Mesendoderm (in vitro differentiated cells): ENCODE results near the gene MRPS7.
A peak's percentile ranks its signal among the peaks of the same experiment; 100 is the strongest.

Experiments used
- DNase-seq: peaks from one replicate; pipeline ENCODE4 v3.0.0; 2013
- H2AK5ac ChIP-seq: 2 replicates; pipeline ENCODE4 v1.6.1; 2013; ENCODE audit warnings: low read length, inconsistent platforms
- H2BK120ac ChIP-seq: 2 replicates; pipeline ENCODE4 v1.6.1; 2013; ENCODE audit warnings: low read depth, mild to moderate bottlenecking, low read length, moderate library complexity, mixed read lengths
- H2BK15ac ChIP-seq: replicated peaks from 2 replicates; pipeline ENCODE4 v1.6.1; 2013; ENCODE audit warnings: low read depth, mild to moderate bottlenecking, moderate library complexity
- H2BK5ac ChIP-seq: 2 replicates; pipeline ENCODE4 v1.6.1; 2013; ENCODE audit warnings: low read length, inconsistent platforms
- H3K18ac ChIP-seq: 2 replicates; pipeline ENCODE4 v1.6.1; 2013; ENCODE audit warnings: mild to moderate bottlenecking, low read length, mixed read lengths
- H3K23ac ChIP-seq: one replicate; pipeline ENCODE4 v1.6.1; 2013; ENCODE audit warnings: low read length
- H3K27ac ChIP-seq: 2 replicates; pipeline ENCODE4 v1.5.1; 2013; ENCODE audit warnings: low read depth, mild to moderate bottlenecking, inconsistent platforms, low read length, moderate library complexity
- H3K27me3 ChIP-seq: 2 replicates; pipeline ENCODE4 v1.6.1; 2013; ENCODE audit warnings: low read length, control low read depth, mild to moderate bottlenecking, inconsistent platforms; ENCODE audit not compliant: insufficient read depth, poor library complexity
- H3K36me3 ChIP-seq: 2 replicates; pipeline ENCODE4 v1.6.1; 2013; ENCODE audit warnings: low read length, inconsistent platforms; ENCODE audit not compliant: control insufficient read depth, insufficient read depth
- H3K4ac ChIP-seq: one replicate; pipeline ENCODE4 v1.6.1; 2013; ENCODE audit warnings: low read depth, mild to moderate bottlenecking, low read length, moderate library complexity
- H3K4me1 ChIP-seq: 2 replicates; pipeline ENCODE4 v1.6.1; 2013; ENCODE audit warnings: low read depth, low read length, inconsistent platforms; ENCODE audit not compliant: control insufficient read depth
- H3K4me2 ChIP-seq: 2 replicates; pipeline ENCODE4 v1.6.1; 2013; ENCODE audit warnings: low read length
- H3K4me3 ChIP-seq: 2 replicates; pipeline ENCODE4 v1.5.1; 2013; ENCODE audit warnings: mild to moderate bottlenecking, low read length
- H3K56ac ChIP-seq: one replicate; pipeline ENCODE4 v1.6.1; 2013; ENCODE audit warnings: low read length
- H3K79me1 ChIP-seq: 2 replicates; pipeline ENCODE4 v1.6.1; 2013; ENCODE audit warnings: low read length, inconsistent platforms
- H3K79me2 ChIP-seq: 2 replicates; pipeline ENCODE4 v1.6.1; 2013; ENCODE audit warnings: mild to moderate bottlenecking, low read length; ENCODE audit not compliant: control insufficient read depth, insufficient read depth
- H3K9ac ChIP-seq: 2 replicates; pipeline ENCODE4 v1.6.1; 2013; ENCODE audit warnings: low read length, inconsistent platforms
- H4K5ac ChIP-seq: one replicate; pipeline ENCODE4 v1.6.1; 2013; ENCODE audit warnings: low read length
- H4K8ac ChIP-seq: one replicate; pipeline ENCODE4 v1.6.1; 2013; ENCODE audit warnings: low read depth, mild to moderate bottlenecking, control low read depth, low read length, moderate library complexity
- WGBS: extraction: QIAGEN DNeasy Blood & Tissue Kit; methylation state at CpG from one replicate; pipeline ENCODE4 v1.1.7; 2013; ENCODE audit warnings: low lambda C conversion rate, missing lambda C conversion rate; ENCODE audit not compliant: insufficient coverage; ENCODE audit errors: extremely low coverage; 5-methylcytosine and 5-hydroxymethylcytosine counted together

The MRPS7 gene

DNA sequence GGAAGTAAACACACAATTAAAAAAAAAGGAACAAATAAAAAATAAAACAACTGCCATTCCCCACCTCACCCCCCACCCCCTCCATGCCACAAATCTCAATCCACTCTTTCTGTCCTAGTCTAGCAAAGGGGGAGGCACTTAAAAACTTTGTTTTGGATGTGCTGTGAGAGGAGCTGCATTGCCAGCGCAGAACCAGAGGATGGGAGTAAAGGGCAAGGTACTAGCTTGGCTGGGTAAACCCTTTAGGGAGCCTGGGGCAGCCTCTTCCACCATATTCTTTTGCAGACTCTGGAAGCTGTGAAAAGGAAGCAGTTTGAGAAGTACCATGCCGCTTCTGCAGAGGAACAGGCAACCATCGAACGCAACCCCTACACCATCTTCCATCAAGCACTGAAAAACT is 1.4 kb downstream of the MRPS7 start:
- no CpG with 5 or more reads among the region's 4 CpGs for WGBS
- H2BK120ac ChIP-seq = no peak overlapping the region
- no peak overlapping the region for H2BK5ac ChIP-seq
- no peak overlapping the region for H3K18ac ChIP-seq
- no peak overlapping the region for H4K5ac ChIP-seq
- H3K4ac ChIP-seq = no peak overlapping the region
- H3K4me2 ChIP-seq = no peak overlapping the region
- no peak overlapping the region for H2BK15ac ChIP-seq
- H4K8ac ChIP-seq = no peak overlapping the region
- H3K4me1 ChIP-seq = peaks cover 9% of the 10 kb centered on the region
- no peak overlapping the region for H3K56ac ChIP-seq
- H3K79me2 ChIP-seq = peaks cover 38% of the 10 kb centered on the region
- no peak overlapping the region for H3K4me3 ChIP-seq
- H3K27me3 ChIP-seq = no peaks in the 10 kb centered on the region
- peak overlapping the region; percentile 99 for H3K9ac ChIP-seq
- H2AK5ac ChIP-seq = no peak overlapping the region
- H3K27ac ChIP-seq = no peak overlapping the region
- H3K79me1 ChIP-seq = peaks cover 29% of the 10 kb centered on the region
- peak; percentile 35 for DNase-seq
- H3K23ac ChIP-seq = no peak overlapping the region
- peaks cover 12% of the 10 kb centered on the region for H3K36me3 ChIP-seq

DNA sequence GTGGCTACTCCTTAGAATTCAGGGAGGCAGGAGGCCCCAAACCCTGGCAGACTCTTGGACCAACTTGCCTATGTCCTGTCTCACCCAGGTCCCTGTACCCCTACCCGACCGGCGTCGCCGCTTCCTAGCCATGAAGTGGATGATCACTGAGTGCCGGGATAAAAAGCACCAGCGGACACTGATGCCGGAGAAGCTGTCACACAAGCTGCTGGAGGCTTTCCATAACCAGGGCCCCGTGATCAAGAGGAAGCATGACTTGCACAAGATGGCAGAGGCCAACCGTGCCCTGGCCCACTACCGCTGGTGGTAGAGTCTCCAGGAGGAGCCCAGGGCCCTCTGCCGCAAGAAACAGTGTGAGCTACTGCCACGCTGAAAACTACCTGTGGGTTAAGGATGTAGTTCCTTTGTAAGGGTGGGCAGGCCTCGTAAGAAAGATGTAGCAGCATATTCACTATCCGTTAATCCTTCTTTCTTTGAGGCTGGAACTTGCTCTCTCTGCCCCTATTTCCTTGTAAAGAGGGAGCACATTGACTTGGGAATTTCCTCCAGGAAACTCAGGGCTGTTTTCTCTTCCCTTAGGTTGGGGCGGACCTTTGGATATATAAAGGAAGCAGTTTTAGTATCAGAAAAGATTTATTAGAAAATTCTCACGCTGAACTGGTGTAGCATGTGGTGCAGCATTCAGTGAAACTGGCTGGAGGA is 4.1 kb downstream of the MRPS7 start:
- no peak overlapping the region for H2BK5ac ChIP-seq
- H3K79me2 ChIP-seq = peaks cover 19% of the 10 kb centered on the region
- H3K27ac ChIP-seq = no peak overlapping the region
- H3K79me1 ChIP-seq = peaks cover 14% of the 10 kb centered on the region
- H4K5ac ChIP-seq = no peak overlapping the region
- H3K9ac ChIP-seq = no peak overlapping the region
- H4K8ac ChIP-seq = no peak overlapping the region
- no peak overlapping the region for H3K23ac ChIP-seq
- no CpG with 5 or more reads among the region's 17 CpGs for WGBS
- H3K4me3 ChIP-seq = no peak overlapping the region
- no peak overlapping the region for H3K4ac ChIP-seq
- no peak overlapping the region for H2BK15ac ChIP-seq
- H3K4me1 ChIP-seq = peaks cover 5% of the 10 kb centered on the region
- H3K56ac ChIP-seq = no peak overlapping the region
- no peak overlapping the region for H2AK5ac ChIP-seq
- DNase-seq = no peak
- no peak overlapping the region for H2BK120ac ChIP-seq
- H3K36me3 ChIP-seq = peaks cover 12% of the 10 kb centered on the region
- H3K27me3 ChIP-seq = no peaks in the 10 kb centered on the region
- no peak overlapping the region for H3K18ac ChIP-seq
- no peak overlapping the region for H3K4me2 ChIP-seq

DNA sequence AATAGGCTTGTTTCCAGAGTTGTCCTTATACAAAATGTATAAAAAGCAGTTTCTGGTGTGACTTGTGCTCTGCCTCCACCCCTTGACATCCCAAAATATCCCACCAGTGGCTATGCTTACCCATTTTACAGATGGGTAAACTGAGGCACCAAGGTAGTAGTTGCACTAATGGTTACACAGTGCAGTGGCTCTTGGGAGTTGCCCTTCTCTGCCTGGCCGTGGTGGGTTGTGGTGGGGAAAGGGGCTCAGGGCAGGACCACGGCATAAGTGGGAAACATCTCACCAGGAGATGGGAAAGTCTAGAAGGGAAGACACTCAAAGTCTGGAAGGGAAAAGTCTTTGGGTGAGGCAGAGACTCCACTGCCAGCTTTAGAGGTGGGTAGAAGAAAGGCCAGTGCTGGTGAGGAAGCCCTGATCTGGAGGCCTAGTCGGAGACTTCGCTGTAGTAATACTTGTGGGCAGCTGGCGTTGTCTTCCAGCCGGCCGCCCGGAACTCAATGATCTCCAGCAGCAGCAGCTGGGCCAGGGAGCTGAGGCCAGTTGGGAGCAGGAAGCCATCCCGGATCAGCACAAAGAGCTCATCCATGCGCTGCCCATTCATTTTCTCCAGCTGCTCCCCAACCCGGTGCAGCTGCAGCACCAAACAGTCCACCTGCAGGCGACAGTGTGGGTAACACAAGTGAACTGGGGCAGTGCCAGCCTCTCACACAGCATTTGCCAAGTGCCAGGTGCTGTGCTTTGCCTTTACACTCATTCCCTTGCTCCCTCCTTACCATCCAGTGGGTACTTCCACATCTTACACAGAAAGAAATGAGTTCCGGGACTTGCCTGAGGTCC is 4.9 kb downstream of the MRPS7 start:
- Histone ChIP-seq H3K27ac (no peak overlapping the region), H3K79me2 (peaks cover 14% of the 10 kb centered on the region), H3K23ac (no peak overlapping the region), H3K36me3 (peaks cover 12% of the 10 kb centered on the region), H3K79me1 (peaks cover 14% of the 10 kb centered on the region), H2BK15ac (no peak overlapping the region), H3K4me1 (peaks cover 5% of the 10 kb centered on the region), H3K56ac (no peak overlapping the region), H3K9ac (no peak overlapping the region), H3K18ac (no peak overlapping the region), H2BK120ac (no peak overlapping the region), H2BK5ac (no peak overlapping the region), H4K5ac (no peak overlapping the region), H3K27me3 (no peaks in the 10 kb centered on the region), H2AK5ac (no peak overlapping the region), H3K4me2 (no peak overlapping the region), H3K4me3 (no peak overlapping the region), H4K8ac (no peak overlapping the region), H3K4ac (no peak overlapping the region)
- no peak for DNase-seq
- no CpG with 5 or more reads among the region's 13 CpGs for WGBS

DNA sequence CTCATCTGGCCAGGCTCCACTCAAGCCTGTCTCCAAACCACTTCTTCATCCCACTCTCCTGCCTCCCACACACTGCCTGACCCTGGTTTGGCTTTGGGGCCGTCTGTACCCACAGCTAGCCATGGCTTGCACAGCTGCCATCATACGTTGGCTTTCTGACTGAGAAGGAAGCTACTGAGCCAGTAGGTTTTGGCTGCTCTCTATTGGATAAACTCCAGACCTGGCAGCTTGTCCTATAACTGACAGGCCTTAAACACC is 5.4 kb downstream of the MRPS7 start:
- no peak overlapping the region for H3K56ac ChIP-seq
- no peak overlapping the region for H2BK120ac ChIP-seq
- no peak overlapping the region for H2AK5ac ChIP-seq
- no peak overlapping the region for H3K4me2 ChIP-seq
- H3K23ac ChIP-seq = no peak overlapping the region
- H2BK5ac ChIP-seq = no peak overlapping the region
- no peak overlapping the region for H3K4ac ChIP-seq
- no peak for DNase-seq
- no peak overlapping the region for H3K27ac ChIP-seq
- H3K18ac ChIP-seq = no peak overlapping the region
- peaks cover 11% of the 10 kb centered on the region for H3K79me2 ChIP-seq
- no peak overlapping the region for H4K5ac ChIP-seq
- no peak overlapping the region for H2BK15ac ChIP-seq
- H3K79me1 ChIP-seq = peaks cover 12% of the 10 kb centered on the region
- H3K4me3 ChIP-seq = no peak overlapping the region
- no peak overlapping the region for H4K8ac ChIP-seq
- no peak overlapping the region for H3K9ac ChIP-seq
- H3K27me3 ChIP-seq = no peaks in the 10 kb centered on the region
- H3K36me3 ChIP-seq = peaks cover 12% of the 10 kb centered on the region
- peaks cover 5% of the 10 kb centered on the region for H3K4me1 ChIP-seq
- WGBS = no CpG with 5 or more reads among the region's 2 CpGs

DNA sequence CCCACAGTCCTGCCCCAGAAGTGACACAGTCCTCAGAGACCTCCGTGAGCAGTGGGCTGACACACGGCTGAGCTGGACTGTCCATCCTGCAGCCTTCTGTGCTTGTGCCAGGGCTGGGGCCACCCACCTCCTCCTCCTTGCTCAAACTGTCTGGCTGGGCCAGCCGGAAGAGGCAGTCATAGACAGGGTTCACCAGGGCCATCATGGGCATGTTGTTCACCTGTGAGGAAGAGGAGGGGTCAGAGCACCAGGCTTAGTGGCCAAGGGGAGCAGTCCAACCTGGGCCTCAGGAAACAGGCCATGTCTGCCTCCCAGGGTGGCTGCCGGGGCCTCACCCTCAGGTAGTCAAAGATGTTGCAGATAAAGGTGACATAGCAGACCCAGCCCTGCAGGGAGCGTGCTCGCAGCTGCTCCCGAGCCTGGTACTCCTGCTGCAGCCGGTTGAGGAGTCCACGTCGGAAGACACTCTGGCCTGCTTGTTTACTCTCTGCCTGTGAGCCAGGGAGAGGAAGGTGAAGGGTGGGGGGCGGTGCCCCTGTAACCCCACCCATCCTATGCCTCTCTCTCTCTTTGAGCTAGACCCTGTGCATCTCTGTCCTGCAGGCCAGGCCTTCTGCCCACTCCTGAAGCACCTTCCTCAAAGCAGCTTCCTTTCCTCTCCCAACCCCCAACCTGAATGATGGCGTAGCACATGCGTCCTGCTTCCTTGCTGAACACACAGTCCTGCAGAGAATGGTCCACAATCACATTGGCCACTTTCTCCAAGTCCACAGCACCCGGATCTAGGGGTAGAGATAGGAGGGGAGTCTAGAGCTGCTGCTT is 5.9 kb downstream of the MRPS7 start:
- peak overlapping the region; percentile 79 for H3K56ac ChIP-seq
- WGBS = no CpG with 5 or more reads among the region's 14 CpGs
- no peak overlapping the region for H4K5ac ChIP-seq
- H2BK15ac ChIP-seq = no peak overlapping the region
- H3K4me3 ChIP-seq = no peak overlapping the region
- no peak overlapping the region for H3K23ac ChIP-seq
- H3K4me2 ChIP-seq = no peak overlapping the region
- H3K18ac ChIP-seq = no peak overlapping the region
- peak; percentile 85 for DNase-seq
- peaks cover 6% of the 10 kb centered on the region for H3K79me2 ChIP-seq
- H3K4me1 ChIP-seq = peaks cover 2% of the 10 kb centered on the region
- no peak overlapping the region for H2BK120ac ChIP-seq
- H3K36me3 ChIP-seq = peaks cover 12% of the 10 kb centered on the region
- H3K79me1 ChIP-seq = peaks cover 8% of the 10 kb centered on the region
- peak overlapping the region; percentile 35 for H3K9ac ChIP-seq
- no peak overlapping the region for H3K4ac ChIP-seq
- H3K27ac ChIP-seq = no peak overlapping the region
- H3K27me3 ChIP-seq = no peaks in the 10 kb centered on the region
- no peak overlapping the region for H4K8ac ChIP-seq
- peak overlapping the region; percentile 43 for H2AK5ac ChIP-seq
- H2BK5ac ChIP-seq = no peak overlapping the region
